Stimulated activated CD4-positive, alpha-beta T cell treated with anti-CD3 and anti-CD28 coated beads, TNF-alpha, amount 100 ng/mL, for 4 hours (primary cell): ENCODE measurements around the gene FYTTD1.
"Not testable (repeated sequence)": the region's sequence is repeated elsewhere in the genome, so short reads cannot be mapped to it uniquely, and the experiment has no call there.

Source experiments
- DNase-seq, 3 experiments: peaks; one replicate each; pipeline ENCODE4 v3.0.0-alpha.2; 2020; ENCODE audit warnings: low read depth in 3 of 3

Gene FYTTD1, protein sequence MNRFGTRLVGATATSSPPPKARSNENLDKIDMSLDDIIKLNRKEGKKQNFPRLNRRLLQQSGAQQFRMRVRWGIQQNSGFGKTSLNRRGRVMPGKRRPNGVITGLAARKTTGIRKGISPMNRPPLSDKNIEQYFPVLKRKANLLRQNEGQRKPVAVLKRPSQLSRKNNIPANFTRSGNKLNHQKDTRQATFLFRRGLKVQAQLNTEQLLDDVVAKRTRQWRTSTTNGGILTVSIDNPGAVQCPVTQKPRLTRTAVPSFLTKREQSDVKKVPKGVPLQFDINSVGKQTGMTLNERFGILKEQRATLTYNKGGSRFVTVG

GRCh38 chr3:197749601-197750395 lies at the start of gene FYTTD1:
Gene FYTTD1, plus strand, starts transcription at chr3:197749883. Its CDS starts 89 bp downstream, at chr3:197749972.
- DNase-seq, result peak; percentile 77 to 79 (median 79)

GRCh38 chr3:197700095-197700494 lies 49.6 kb upstream of the FYTTD1 start:
- DNase-seq, result no peak

DNA sequence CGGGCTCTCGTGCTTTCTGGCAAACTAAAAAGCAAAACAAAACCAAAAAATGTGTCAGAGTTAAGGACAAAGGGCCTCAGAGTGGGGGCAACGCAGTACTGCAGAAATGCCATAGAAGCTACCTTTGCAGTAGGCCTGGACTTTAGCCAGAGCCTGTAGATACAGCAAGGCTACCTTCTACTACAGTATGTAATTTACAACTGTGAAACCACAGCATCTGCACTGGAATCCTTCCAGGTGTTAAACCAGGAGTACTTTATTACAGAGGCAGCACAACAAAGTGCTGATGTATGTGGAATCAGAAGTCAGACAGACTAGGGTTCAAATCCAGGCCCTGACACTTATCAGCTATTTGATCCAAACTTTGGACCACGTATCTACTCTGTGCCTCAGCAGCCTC lies 47.8 kb upstream of the FYTTD1 start:
- no peak for DNase-seq

- no peak for DNase-seq
Observed at GRCh38 chr3:197706658-197707057, 43.0 kb upstream of the FYTTD1 start.

DNA sequence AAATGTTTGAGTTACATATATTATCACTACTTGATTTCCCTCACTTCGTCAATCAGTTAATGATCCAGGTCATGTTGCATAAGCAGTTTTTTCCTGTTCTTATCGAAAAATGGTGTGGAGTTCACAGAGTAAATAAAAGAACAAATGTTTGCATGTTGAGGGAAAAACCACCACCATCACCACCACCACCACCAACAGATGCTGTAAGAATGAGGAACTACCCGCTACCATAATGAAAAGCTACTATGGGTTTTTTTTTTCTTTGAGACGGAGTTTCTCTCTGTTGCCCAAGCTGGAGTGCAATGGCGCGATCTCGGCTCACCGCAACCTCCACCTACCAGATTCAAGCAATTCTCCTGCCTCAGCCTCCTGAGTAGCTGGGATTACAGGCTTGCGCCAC lies 40.5 kb upstream of the FYTTD1 start:
- DNase-seq, result no peak

GRCh38 chr3:197710965-197711364 lies 38.7 kb upstream of the FYTTD1 start:
- DNase-seq, result not testable (repeated sequence)

DNA sequence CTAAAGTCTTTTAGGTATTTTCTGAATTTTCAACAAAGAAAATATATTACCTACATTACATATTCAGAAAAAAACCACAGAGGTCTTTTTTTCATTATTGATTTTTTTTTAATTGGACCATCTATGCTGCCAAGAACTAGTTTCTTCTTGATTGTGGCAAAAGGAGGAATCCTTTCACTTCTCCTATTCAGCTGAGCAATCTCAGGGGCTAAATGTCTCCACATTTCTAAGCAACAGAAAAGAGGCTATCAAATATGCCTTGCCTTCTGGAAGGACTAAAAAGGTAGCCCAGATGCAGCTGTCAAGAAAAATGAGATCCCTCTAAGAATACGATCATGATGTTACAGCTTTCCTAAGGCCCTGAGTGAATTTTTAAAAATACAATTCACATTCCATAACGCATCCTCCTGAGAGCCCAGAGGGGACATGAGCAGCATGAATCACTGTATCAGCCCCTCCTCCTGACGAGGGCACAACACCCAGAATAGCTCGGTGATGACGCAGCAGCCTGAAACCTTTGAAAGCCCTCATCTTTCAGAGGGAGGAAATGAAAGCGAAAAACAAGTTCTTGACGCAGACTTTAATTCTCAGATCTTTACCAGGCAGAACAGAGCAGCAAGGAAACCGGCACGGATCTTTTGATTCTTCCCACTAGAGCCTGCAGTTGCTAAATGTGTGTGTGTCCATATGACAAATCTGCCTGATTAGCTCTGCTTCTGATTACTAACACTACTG lies 37.5 kb upstream of the FYTTD1 start:
- peak; percentile 52 to 75 (median 75) for DNase-seq

- DNase-seq, result no peak
Observed at GRCh38 chr3:197713477-197713822, 36.2 kb upstream of the FYTTD1 start.

DNA sequence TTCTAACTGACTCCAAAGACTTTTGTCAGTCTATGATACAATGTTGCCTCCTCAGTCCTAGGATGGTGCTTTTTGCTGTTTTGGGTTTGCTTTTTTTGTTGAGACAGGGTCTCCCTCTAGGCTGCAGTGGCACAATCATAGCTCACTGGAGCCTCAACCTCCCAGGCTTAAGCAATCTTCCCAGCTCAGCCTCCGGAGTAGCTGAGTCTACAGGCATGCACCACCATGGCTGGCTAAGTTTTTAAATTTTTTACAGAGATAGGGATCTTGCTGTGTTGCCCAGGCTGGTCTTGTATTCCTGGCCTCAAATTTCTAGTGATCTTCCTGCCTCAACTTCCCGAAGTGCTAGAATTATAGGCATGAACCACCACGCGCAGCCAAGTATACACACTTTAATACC lies 35.4 kb upstream of the FYTTD1 start:
- no peak for DNase-seq

DNA sequence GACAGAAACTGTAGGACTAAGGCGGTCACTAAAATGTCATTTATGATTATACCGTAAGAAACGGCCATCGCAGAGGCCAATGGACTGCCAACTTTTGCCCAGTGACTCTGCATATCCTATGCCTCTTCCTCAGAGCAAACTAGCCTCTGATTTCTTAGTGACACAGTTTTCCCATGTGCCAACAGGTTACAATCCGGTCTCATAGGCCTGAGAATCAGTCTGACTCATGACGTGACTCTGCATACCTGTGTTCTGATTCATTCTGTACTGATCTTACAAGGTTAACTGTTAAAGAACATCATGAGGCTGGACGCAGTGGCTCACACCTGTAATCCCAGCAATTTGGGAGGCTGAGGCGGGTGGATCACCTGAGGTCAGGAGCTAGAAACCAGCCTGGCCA lies 30.8 kb upstream of the FYTTD1 start:
- DNase-seq, result no peak

- DNase-seq, result no peak
Observed at GRCh38 chr3:197720694-197721093, 29.0 kb upstream of the FYTTD1 start.

DNA sequence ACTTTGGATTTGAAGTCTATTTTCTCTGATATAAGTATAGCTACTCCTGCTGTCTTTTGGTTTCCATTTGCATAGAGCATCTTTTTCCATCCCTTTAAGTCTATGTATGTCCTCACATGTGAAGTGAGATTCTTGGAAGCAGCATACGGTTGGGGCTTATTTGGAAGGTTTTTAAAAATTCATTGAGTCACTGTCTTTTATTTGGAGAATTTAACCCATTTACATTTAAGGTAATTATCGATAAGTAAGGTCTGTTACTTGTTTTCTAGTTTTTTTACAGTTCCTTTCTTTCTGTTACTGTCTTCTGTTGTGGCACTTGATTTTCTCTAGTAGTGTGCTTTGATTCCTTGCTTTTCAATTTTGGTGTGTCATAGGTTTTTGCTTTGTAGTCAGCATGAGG lies 26.9 kb upstream of the FYTTD1 start:
- DNase-seq, result no peak

DNA sequence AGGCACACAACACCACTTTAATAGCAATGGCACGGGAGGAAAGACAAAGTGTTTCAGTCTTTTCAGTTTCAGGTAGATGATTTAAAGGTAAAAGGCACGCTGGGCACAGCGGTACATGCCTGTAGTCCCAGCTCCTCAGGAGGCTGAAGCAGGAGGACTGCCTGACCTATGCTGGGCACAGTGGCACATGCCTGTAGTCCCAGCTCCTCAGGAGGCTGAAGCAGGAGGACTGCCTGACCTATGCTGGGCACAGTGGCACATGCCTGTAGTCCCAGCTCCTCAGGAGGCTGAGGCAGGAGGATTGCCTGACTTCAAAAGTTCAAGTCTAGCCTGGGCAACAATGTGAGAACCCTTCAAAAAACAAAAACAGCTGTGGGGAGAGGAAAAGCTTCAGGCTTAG lies 21.8 kb upstream of the FYTTD1 start:
- DNase-seq, result not testable (repeated sequence)

DNA sequence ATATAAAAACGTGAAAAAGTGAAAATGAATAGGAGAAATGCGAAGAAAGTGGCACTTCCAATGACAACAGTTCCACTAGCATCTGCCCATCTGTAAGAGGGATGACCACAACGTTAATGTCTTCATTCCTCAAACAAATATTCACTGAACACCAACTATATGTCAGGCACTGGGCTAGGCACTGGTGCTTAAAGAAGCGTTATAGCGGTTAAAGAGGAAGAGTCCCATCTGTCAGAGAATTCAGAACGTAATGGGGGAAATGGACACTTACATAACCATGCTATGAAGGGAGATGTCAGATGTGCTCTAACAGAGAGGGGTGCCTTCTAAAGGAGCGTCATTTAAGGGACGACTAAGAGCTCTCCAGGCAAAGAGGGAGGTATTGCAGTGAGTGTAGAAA lies 21.2 kb upstream of the FYTTD1 start:
- no peak for DNase-seq

GRCh38 chr3:197730200-197730599 lies 19.5 kb upstream of the FYTTD1 start:
- DNase-seq, result no peak

DNA sequence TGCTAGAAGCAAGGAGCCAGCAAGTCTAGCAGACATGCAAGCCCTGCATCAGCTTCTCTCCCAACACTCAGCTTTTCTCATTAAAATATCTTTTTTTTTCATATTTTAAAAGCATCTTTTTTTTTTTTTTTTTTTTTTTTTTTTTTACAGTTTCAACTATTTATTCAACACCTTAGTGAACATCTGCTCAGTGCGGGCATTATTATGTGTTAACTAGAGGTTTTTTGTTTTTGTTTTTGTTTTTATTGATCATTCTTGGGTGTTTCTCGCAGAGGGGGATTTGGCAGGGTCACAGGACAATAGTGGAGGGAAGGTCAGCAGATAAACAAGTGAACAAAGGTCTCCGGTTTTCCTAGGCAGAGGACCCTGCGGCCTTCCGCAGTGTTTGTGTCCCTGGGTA lies 18.9 kb upstream of the FYTTD1 start:
- not testable (repeated sequence) for DNase-seq

DNA sequence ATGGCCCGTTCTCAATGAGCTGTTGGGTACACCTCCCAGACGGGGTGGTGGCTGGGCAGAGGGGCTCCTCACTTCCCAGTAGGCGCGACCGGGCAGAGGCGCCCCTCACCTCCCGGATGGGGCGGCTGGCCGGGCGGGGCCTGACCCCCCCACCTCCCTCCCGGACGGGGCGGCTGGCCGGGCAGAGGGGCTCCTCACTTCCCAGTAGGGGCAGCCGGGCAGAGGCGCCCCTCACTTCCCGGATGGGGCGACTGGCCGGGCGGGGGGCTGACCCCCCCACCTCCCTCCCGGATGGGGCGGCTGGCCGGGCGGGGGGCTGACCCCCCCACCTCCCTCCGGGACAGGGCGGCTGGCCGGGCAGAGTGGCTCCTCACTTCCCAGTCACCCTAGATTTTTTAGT lies 18.2 kb upstream of the FYTTD1 start:
- DNase-seq, result not testable (repeated sequence)

DNA sequence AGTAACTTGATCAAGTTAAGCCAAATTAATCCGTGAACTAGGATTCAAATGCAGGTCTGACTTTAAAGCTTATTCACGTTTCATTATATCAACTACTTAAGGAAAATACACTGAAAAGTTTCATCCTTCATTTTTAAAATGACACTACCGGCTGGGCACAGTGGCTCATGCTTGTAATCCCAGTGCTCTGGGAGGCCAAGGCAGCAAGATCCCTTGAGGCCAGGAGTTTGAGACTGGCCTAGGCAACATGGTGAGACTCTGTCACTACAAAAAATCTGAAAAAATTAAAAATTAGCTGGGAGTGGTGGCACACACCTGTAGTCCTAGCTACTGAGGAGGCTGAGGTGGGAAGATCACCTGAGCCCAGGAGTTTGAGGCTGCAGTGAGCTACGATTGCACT lies 16.6 kb upstream of the FYTTD1 start:
- no peak for DNase-seq

GRCh38 chr3:197734667-197735318 lies 14.9 kb upstream of the FYTTD1 start:
- DNase-seq, result no peak

DNA sequence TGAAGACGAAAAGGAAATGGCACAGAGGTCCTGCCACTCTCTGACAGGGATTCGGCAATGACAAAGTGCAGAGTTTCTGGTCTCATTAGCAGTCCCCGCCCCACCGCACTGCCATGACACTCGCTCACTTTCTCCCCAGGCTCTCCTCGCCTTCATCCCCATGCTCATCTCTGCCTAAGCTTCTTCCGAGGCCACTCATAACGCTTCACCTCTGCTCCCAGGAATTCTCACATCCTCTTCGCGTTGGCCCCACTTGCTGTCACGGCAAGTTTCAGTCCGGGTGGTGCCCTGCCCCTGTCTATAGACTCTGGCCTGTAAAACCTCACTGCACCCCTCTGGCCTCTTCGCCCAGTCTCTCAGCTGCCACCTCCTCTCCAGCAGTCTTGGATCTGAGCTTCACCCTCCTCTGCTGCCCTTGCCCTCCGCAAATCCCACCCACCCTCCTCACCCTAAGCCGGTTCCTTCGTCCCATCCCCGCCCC lies 13.6 kb upstream of the FYTTD1 start:
- DNase-seq, result peak in 1 of 3 experiments; percentile 20

GRCh38 chr3:197736491-197737318 lies 13.0 kb upstream of the FYTTD1 start, which contains the start of gene RUBCN:
Gene RUBCN, minus strand, starts transcription at chr3:197736904. Its CDS starts 185 bp downstream, at chr3:197736719.
- peak; percentile 78 to 82 (median 79) for DNase-seq
